ENCODE data around the gene OPN4.

OPN4 gene

DNA sequence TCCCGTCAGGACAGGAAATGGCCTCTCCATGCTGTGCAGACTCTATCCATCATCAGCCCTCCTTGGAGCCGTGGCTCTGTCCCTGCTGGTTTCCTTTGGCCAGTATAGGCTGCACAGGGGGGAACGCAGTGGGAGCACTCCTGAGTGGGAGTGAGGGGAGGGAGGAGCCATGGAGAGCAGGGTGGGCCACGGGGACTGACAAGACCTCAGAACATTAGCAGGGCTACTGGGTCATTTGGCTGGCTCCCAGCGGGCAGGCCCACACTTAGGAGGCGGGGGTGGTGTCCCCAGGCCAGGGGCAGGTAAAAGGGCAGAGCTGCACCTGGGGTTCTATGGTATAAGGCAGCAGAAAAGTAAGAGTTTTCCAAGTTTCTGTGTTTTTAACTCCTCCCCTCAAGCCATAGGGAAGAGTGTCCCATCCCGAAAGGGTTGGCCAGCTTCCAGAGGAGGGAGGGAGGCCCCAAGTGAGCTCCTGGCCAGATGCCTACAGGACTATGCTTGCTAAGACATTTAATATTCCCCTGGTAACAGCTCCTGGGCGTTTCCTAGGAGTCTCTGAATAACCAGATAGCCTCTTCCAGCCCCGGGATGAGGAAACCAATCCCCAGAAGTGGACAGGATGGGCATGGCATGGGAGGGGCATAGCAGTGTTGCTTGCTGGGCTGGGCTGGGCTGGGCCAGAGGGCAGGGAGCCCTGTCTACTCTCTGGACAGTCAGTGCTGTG lies 5.5 kb upstream of the OPN4 start:
- peak; percentile 65 for DNase-seq

DNA sequence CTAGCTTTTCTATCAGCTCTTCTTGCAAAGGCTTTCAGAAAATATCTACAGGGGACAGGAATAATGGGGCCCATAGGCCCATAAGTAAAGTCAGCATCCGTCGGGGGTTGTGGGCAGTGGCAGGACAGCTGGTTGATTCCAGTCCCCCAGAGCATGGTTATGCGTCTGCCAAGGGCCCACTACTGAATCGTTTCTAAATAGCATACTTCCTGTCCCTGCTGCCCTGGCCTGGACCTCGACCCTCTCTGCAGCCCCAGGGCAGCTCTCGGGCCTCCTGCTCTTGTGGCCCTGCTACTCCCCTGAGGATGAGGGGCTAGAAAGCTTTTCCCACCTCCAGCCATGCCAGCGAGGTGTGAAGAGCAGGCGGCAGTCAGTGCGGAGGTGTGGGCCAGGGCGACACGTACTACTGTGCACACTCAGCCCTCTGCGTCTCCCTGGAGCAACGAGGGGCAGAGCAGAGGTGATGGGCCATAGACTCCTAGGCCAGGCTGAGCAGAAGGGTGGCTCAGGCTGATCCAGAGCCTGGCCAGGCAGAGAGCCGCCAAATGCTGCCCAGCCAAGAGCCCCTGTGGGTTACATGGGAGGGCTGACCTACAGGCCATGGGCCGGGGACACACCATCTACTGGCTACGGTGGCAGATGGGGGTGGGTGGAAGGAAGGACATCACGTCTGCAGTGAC lies 4.7 kb upstream of the OPN4 start:
- no peak for DNase-seq

DNA sequence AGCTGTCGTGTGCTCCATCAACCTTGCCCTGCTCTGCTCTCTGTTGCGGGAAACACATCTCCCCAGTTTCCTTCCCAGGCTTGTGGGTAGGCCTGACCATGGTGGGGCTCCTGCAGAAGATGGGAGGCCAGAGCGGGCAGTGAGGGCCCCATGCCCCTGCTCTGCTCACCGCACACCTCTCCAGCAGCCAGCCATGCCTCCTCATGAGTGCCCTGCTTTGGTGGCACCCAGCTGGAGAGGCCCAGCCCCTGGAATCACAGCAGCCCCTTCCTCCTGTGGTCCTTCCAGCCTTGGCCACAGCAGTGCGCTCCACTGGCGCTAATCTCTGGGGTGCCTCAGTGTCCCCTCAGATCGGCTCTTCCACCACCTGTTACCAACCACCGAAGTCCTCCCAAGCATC lies 4.2 kb upstream of the OPN4 start:
- DNase-seq = no peak

DNA sequence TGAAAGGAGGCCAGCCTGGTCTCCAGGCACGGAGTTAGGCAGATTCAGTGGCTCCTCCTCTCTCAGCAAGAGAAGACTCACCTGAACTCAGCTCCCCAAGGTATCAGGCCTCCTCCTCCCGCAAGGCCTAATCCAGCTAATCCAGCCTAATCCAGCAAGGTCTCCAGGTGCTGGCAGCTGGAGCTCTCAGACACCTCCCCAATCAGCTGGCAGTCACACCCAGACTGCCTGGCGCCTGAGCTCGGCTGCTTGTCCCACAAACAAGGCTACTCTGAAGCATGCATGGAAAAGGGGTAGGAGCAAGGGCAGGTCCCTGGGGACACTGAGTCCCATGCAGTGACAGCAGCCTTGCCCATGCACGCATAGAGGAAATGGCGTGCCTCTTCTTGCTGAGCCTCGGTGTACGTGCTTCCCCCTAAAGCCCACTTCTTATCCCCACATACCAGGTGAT lies 3.3 kb upstream of the OPN4 start:
- no peak for DNase-seq

DNA sequence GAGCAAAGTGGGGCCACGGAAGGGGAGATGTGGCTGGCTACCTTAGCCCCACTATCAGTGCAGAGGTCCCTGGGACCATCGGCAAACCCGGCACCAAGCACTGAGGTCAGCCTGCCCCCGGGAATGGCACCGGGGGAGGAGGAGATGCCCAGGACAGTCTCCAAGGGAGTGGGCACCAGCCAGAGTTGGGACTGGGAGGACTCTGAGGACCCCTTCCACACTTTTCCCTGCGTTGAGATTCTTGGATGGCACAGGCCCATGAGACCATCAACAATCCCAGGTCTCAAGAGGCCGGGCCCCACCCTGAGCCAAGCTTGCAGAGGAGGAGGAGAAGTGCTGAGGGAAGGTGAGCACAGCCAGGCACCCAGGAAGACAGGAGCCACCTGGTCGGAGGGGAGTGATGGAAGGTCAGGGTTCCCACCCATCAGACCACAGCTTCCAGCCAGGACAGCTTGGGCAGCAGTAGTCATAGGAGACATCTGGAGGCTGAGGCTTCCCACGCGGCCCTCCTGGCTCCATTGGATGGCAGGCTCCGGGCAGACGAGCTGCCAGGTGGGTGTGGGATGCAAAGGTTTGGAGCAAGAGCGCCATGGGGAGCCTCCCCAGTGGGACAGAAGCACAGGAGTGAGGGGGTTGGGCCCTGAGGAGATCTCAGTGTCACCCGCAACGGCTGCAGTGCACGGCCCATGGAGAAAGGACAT lies 2.6 kb upstream of the OPN4 start:
- DNase-seq = no peak

DNA sequence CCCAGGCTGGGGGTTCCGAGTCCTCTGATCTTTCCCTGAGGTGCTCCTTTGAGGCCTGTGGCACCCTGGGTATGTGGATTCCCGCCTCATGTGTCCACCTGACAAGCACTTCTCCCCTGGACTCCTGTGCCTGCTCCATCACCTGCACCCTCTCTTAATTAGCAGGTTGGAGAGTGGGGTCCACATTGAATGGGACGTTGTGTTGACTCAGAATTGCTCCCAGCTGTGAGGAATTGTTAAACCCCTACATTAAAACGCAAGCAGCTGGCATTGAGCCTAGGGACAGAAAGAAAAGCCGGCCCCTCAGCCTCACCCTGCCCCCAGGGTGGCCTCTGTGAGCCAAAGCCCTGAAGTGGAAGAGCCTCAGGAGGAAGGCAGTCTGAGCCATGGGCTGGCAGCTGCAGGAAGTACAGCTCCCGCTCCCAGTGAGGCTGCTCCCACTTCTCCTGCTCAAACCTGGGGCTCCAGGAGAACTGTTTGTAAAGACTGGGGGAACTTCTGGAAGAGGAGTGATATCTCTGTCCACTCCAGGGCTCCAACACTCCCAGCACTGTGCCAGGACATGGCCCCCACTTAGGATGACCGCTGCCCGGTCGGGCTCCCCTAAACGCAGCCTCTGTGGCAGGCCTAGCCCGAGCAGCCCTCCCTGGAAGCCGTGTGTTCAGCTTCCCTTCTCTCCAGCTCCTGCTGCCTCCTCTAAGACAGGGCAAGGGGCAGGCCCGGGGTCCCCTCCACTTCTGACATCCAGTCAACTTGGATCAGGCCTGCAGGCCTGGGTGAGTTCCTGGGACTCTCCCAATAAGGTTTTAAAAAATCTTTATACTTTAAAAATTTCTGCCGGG lies 1.8 kb upstream of the OPN4 start:
- peak; percentile 32 for DNase-seq

DNA sequence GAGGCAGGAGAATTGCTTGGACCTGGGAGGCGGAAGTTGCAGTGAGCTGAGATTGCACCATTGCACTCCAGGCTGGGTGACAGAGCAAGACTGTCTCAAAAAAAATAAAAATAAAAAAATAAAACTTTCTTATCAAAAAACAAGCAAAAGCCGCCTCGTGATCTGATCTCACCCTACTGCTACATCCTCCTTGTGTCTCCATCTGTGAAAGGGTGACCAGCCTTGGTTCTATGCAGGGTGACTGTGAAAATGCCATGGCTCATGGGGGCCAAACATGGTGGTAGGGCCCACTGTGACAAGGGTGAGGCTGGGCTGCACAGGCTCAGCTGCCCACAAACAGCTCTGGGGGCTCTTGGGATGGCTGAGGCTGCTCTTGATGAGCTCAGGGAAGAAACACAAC lies 968 bp upstream of the OPN4 start:
- DNase-seq = no peak

DNA sequence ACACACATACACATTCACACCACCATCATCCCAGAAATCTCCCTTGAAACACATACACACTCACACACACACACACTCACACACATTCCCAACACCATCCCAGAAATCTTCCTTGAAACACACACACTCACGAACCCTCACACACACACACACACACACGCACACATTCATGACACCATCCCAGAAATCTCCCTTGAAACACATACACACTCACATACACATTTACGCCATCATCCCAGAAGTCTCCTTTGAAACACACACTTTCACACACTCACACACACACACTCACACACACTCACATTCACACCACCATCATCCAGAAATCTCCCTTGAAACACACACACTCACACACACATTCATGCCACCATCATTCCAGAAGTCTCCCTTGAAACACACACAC lies 360 bp upstream of the OPN4 start:
- DNase-seq = no peak

DNA sequence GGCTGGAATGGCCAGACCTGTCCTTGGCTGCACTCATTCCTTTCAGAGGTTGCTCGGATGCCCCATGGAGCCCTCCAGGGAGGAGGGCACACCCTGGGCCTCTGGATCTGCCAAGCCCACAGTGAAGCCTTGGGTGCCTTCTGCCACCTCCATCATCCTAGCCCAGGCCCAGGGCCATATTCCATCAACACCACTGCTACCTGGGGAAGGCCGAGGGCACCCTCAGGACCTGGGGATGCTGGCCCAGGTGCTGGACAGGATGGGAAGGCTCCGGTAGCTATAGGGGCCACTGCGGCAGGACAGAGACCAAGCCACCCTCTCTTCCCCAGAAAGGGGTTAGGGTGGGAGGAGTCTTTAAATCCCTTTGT lies 810 bp downstream of the OPN4 start:
- DNase-seq = no peak

DNA sequence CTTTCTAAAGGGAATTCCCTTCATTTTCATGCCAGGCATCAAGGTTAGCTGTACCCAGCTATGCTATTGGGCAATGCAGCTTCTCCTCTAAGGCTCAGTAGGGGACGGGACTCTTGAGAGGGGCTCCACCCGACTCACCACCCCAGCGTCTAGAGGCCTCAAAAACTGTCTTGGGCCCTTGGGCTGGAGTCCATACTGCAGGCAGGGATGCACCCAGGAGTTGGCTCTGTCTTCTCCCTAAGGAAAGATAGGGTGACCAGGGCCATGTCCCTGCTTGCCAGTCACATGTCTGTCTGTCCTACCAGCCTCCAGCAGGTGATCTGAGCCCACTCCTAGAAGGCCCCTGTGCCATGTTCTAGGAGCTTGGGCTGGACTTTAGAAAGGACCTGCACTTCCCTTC lies 1.2 kb downstream of the OPN4 start:
- DNase-seq = no peak

DNA sequence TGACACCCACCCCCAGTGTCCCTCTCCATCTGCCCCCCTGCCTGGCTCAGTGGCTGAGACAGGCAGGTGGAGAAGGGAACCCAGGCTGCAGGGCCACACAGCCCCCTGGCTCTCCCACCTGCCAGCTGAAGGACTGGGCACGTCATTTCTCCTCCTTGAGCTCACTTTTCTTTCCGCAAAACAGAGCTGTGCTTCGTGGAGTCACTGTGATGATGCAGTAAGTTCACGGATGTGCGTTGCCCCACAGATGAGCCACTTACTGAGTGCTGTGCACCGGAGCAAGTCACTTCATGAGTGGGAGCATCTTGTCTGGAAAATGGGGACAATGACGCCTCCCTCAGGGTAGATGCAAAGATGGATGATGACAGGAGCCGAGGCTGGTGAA lies 2.7 kb downstream of the OPN4 start:
- DNase-seq = no peak

DNA sequence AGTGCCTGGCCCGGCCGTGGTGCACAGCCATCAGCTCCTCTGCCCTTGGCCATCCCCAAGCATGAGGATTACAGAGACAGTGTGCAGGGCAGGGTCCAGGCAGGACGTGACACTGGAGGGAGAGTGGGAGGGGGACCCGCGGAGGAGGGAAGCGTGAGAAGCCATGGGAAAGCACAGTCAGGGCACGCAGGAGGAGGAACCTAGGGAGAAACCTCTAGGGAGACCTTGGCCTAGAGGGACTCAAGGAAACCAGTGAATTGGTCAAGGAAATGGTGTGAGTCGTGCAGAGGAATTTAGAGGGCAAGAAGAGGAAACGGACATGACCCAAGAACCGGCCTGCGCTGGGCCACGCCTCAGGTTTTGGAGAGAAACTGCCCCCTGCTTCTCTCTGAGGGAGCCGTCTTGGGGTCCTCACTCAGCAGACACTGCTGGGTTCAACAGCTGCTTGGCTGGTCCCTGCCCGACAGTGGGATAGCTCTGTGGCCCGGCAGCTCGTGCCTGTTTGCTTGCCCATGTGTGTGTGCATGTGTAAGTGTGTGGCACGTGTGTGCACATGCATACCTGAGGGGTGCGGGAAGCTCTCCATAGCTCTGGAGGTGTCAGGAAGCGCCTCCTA lies 3.2 kb downstream of the OPN4 start:
- DNase-seq = no peak

DNA sequence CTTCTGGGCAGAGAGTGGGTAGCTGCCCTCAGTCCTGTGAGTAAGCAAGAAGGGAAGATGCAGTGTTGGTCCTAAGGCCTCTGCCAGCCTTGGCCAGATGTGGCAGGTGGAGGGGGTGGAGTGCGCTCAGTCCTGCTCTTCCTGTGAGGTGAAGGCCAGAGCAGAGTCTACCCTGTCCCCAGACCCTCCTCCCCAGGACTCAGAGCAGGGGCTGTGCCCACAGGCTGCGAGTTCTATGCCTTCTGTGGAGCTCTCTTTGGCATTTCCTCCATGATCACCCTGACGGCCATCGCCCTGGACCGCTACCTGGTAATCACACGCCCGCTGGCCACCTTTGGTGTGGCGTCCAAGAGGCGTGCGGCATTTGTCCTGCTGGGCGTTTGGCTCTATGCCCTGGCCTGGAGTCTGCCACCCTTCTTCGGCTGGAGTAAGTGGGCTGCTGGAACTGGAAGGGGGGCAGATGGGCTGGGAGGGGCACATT lies 4.0 kb downstream of the OPN4 start:
- no peak for DNase-seq

DNA sequence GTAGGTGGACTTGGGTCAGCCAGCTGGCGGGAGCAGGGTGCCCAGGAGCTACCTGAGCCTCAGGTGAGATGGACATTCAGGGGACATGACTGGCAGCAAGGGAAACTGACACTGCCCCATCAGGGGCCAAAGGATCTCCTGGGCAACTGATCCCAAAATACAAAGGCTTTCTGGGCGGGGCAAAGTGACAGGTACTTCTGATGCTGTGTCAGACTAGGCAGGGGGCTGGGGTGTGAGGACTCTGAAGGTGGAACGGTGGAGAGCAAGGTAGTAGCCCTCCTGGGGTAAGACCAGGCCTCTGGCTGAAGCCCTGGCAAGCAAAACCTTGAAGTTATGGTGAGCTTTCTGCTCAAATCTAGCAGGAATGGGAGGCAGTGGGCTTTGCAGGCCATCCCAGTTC lies 4.4 kb downstream of the OPN4 start:
- DNase-seq = no peak

DNA sequence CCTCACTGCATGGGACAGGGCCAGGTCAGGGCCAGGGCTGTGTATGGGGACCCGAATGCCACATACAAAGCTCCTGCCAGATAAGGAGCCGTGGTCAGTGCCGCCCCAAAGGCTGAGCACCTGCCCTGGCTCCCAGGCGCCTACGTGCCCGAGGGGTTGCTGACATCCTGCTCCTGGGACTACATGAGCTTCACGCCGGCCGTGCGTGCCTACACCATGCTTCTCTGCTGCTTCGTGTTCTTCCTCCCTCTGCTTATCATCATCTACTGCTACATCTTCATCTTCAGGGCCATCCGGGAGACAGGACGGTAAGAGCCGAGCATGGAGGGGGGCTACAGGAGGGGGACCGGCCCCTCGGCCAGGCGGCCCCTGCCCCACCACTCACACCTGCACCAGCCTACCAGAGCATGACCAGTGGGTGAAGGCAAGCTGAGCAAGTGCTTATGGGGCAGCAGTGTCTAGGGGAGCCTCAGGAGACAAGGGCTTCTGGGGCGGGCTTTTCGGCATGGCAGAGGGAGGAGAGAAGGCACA lies 4.9 kb downstream of the OPN4 start:
- no peak for DNase-seq

DNA sequence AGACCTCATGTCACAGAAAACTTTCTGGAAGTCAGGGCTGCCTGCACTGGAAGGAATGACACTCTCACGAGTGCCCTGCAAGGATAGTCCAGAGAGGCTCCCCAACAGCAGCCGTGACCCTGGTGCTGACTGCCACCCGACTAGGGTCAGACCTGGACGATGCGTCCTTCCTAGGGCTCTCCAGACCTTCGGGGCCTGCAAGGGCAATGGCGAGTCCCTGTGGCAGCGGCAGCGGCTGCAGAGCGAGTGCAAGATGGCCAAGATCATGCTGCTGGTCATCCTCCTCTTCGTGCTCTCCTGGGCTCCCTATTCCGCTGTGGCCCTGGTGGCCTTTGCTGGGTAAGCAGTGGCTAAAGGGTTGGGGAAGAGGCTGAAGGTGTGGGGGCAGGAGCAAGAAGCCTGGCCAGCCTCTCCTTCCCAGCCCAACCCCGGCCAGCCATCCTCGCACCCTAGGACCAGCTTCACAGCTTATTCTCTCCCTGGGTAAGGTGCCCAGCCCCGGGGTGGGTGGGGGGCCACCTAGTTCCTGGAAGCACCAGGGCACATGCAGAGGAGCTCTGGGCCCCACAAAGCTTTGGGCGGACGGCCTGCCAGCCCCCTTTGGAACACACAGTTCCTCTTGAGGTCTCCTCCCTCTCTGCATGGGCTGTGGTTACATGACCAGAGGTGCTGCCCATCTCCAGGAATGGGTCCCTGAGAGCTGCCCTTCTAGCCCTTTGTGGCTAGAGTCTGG lies 5.5 kb downstream of the OPN4 start:
- no peak for DNase-seq

DNA sequence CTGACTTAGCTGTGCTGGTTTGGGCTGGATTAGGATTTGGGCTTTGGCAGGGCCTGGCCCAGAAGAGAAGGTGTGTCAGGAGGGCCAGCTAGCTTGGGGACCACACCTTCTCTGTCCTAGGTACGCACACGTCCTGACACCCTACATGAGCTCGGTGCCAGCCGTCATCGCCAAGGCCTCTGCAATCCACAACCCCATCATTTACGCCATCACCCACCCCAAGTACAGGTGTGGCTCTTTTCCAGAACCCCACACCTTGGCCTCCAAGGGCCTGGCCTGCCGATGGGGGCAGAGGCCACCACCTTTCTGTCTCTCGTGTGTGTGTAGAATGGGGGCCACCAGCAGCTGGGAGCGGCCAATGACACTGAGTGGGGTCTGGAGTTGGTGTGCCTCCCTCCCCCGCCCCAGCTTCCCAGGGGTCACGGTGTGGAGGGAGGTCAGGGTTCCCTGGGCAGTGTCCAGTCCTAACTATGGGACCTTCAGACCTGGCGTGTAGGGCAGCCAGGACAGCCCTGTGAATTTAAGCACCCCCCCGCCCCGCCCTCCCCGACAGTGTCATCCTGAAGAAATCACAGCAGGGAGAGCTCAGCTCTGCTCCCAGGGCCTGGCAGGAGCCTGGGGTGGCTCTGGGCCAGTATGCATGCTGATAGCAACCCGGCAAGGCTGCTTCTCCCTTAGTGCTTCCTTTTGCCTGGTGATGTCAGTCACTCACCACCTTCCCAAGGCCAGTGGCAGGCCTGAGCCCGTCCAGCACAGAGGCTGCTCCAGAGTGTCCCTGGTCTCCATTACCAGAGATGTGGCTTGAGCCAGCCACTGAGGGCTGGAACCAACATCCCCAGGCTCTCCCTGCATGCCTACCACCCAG lies 7.0 kb downstream of the OPN4 start:
- DNase-seq = no peak

DNA sequence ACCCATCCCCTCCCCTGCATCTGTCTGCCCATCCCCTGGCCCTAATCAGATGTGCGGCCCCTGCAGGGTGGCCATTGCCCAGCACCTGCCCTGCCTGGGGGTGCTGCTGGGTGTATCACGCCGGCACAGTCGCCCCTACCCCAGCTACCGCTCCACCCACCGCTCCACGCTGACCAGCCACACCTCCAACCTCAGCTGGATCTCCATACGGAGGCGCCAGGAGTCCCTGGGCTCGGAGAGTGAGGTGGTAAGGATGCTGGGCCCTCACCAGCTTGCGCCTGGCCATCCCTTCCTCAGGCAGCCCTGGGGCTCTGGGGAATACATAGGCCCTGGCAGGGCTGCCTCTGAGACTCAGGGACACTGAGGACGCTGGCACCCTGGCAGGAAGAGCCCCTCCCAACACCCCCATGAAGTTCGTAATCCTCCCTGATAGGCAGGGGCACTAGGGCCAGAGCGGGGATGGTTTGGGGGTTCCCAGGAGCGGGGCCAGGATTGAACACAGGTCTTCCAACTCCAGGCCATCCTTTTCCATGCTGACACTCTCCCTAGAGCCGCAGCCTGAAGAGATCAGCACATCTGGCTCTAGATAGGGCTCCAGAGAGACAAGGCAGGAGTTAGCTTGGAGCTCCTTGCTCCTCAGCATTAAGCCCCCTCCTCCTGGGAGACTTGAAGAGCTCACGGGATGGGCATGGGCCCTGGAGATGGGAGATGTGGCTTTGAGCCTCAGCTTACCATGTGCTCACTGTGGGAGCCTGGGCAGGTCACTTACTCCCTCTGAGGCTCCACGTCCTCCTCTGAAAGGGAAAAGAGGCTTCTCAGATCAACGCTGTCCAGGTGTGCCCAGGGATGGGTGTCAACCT lies 8.1 kb downstream of the OPN4 start:
- DNase-seq = no peak

DNA sequence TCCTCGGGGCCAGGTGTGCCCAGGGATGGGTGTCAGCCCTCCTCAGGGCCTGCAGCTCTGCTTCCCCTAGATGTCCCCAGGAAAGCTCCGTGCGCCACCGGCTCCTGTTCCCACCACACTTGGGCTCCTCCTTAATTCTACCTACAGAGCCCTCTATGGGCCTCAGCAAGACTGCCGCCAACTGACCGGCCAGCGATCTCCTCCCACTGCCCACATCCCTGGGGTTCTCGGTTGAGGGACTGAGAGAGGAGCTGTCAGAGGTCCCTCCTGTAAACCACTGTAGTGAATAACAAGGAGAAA lies 8.6 kb downstream of the OPN4 start:
- no peak for DNase-seq

Measured in fibroblast of skin of right quadriceps (primary cell).